HepG2 (cell line): ENCODE results near the gene TUBG2. TPM values are rescaled to one million over a fixed set of nuclear protein-coding genes. Genes with fewer than 3 reads are reported as not detected.

Source experiments
- ATF7 ChIP-seq, 2 experiments: fragments of 450-650 bp in 1 of 2; sonication (generic) in 1 of 2; formaldehyde crosslinking in 1 of 2; IDR thresholded peaks; 2 replicates each; pipeline versions ENCODE4 v1.4.0 to v1.6.1; 2016 to 2020; ENCODE audit warnings: antibody characterized with exemption in 1 of 2, mild to moderate bottlenecking in 1 of 2, missing genetic modification reagents in 1 of 2
- BCL6 ChIP-seq: IDR thresholded peaks from 2 replicates; pipeline ENCODE4 v1.6.1; 2016; ENCODE audit warnings: missing genetic modification reagents, missing compliant biosample characterization
- KAT2B ChIP-seq: fragments of 150-350 bp; IDR thresholded peaks from 2 replicates; pipeline ENCODE4 v1.6.1; 2014; ENCODE audit warnings: low read depth, low read length, borderline replicate concordance
- MYC ChIP-seq: sonication (generic); formaldehyde crosslinking; IDR thresholded peaks from 2 replicates; pipeline ENCODE4 v1.9.0; 2021; ENCODE audit warnings: missing genetic modification reagents, borderline replicate concordance
- MYNN ChIP-seq: sonication (generic); formaldehyde crosslinking; IDR thresholded peaks from 2 replicates; pipeline ENCODE4 v1.4.0; 2020; ENCODE audit warnings: mild to moderate bottlenecking, low read depth, missing genetic modification reagents
- NFIB ChIP-seq: sonication (generic); formaldehyde crosslinking; IDR thresholded peaks from 2 replicates; pipeline ENCODE4 v1.9.0; 2021; ENCODE audit warnings: missing genetic modification reagents, mild to moderate bottlenecking, borderline replicate concordance
- PAWR ChIP-seq: sonication (generic); formaldehyde crosslinking; IDR thresholded peaks from 2 replicates; pipeline ENCODE4 v1.4.0; 2020; ENCODE audit warnings: missing genetic modification reagents, mild to moderate bottlenecking, borderline replicate concordance
- POLR2G ChIP-seq: fragments of 200-400 bp; formaldehyde crosslinking; IDR thresholded peaks from 2 replicates; pipeline ENCODE4 v1.6.1; 2018; ENCODE audit warnings: mild to moderate bottlenecking, low read depth, low read length, moderate library complexity
- RAD51 ChIP-seq: fragments of 450-650 bp; IDR thresholded peaks from 2 replicates; pipeline ENCODE4 v1.6.1; 2016; ENCODE audit warnings: borderline replicate concordance
- RELA ChIP-seq: sonication (generic); formaldehyde crosslinking; IDR thresholded peaks from 2 replicates; pipeline ENCODE4 v1.4.0; 2020; ENCODE audit warnings: missing genetic modification reagents
- SIX4 ChIP-seq: sonication (generic); formaldehyde crosslinking; IDR thresholded peaks from 2 replicates; pipeline ENCODE4 v1.4.0; 2020; ENCODE audit warnings: missing genetic modification reagents
- SKI ChIP-seq: fragments of 450-650 bp; IDR thresholded peaks from one replicate; pipeline ENCODE4 v1.6.1; 2018; ENCODE audit warnings: mild to moderate bottlenecking; ENCODE audit not compliant: partially characterized antibody
- TBL1XR1 ChIP-seq: fragments of 150-350 bp; IDR thresholded peaks from 2 replicates; pipeline ENCODE4 v1.6.1; 2014; ENCODE audit warnings: borderline replicate concordance, low read length; ENCODE audit not compliant: partially characterized antibody
- TMF1 ChIP-seq: sonication (generic); formaldehyde crosslinking; IDR thresholded peaks from 2 replicates; pipeline ENCODE4 v1.8.1; 2022; ENCODE audit warnings: low read depth, missing genetic modification reagents
- ZFP36 ChIP-seq: fragments of 150-350 bp; IDR thresholded peaks from 2 replicates; pipeline ENCODE4 v1.6.1; 2018; ENCODE audit warnings: borderline replicate concordance, low read length, low read depth; ENCODE audit not compliant: partially characterized antibody
- ZNF143 ChIP-seq: sonication (generic); formaldehyde crosslinking; IDR thresholded peaks from 2 replicates; pipeline ENCODE4 v1.4.0; 2020; ENCODE audit warnings: missing genetic modification reagents
- ZNF788 ChIP-seq: sonication (generic); formaldehyde crosslinking; IDR thresholded peaks from 2 replicates; pipeline ENCODE4 v1.5.0; 2020; ENCODE audit warnings: mild to moderate bottlenecking, missing genetic modification reagents, borderline replicate concordance
- ZNF839 ChIP-seq: sonication (generic); formaldehyde crosslinking; IDR thresholded peaks from 2 replicates; pipeline ENCODE4 v1.4.0; 2020; ENCODE audit warnings: missing genetic modification reagents, mild to moderate bottlenecking, borderline replicate concordance
- polyA plus RNA-seq, 8 experiments: library from polyadenylated mRNA; depleted of rRNA in 3 of 8; stranded (reverse) in 7 of 8; unstranded in 1 of 8; fragments of >200 nt; fragmentation: Illumina TruSeq in 4 of 8; extraction: Trizol in 4 of 8; gene quantifications; 2 replicates each; pipeline versions ENCODE4 v1.2.1 to v1.2.3, GENCODE V29; 2011 to 2016; ENCODE audit warnings: low read depth in 4 of 8, missing spikeins in 1 of 8, mixed read lengths in 1 of 8; ENCODE audit not compliant: insufficient read depth in 1 of 8
- total RNA-seq, 5 experiments: library from RNA; depleted of rRNA; stranded (reverse); fragments of >200 nt; fragmentation: Illumina TruSeq; extraction: Trizol; gene quantifications; 2 replicates each; pipeline ENCODE4 v1.2.3, GENCODE V29; 2016; ENCODE audit warnings: low read depth in 1 of 5
- TF ChIP-seq, protein P1 (sequence below): sonication (generic); formaldehyde crosslinking; IDR thresholded peaks from 2 replicates; pipeline ENCODE4 v1.8.0; 2022; ENCODE audit warnings: mild to moderate bottlenecking, missing genetic modification reagents
- TF ChIP-seq, protein P2 (sequence below): sonication (generic); formaldehyde crosslinking; IDR thresholded peaks from 2 replicates; pipeline ENCODE4 v1.8.1; 2023; ENCODE audit warnings: mild to moderate bottlenecking, inconsistent platforms, moderate library complexity, missing genetic modification reagents, borderline replicate concordance
- TF ChIP-seq, protein P3 (sequence below): IDR thresholded peaks from 2 replicates; pipeline ENCODE4 v1.6.1; 2016; ENCODE audit warnings: missing genetic modification reagents, missing compliant biosample characterization
- TF ChIP-seq, protein P4 (sequence below): sonication (generic); formaldehyde crosslinking; IDR thresholded peaks from 2 replicates; pipeline ENCODE4 v1.8.0; 2022; ENCODE audit warnings: missing genetic modification reagents, mild to moderate bottlenecking, inconsistent platforms, borderline replicate concordance
- TF ChIP-seq, protein P5 (sequence below): sonication (generic); formaldehyde crosslinking; IDR thresholded peaks from 2 replicates; pipeline ENCODE4 v1.5.0; 2020; ENCODE audit warnings: missing genetic modification reagents

TUBG2 gene
- total and polyA plus RNA-seq, 2 of the 13 experiments (the other 11 are each of a cell fraction or from before 2014, with no cell fraction given) = 16.0 to 42.3 TPM

DNA sequence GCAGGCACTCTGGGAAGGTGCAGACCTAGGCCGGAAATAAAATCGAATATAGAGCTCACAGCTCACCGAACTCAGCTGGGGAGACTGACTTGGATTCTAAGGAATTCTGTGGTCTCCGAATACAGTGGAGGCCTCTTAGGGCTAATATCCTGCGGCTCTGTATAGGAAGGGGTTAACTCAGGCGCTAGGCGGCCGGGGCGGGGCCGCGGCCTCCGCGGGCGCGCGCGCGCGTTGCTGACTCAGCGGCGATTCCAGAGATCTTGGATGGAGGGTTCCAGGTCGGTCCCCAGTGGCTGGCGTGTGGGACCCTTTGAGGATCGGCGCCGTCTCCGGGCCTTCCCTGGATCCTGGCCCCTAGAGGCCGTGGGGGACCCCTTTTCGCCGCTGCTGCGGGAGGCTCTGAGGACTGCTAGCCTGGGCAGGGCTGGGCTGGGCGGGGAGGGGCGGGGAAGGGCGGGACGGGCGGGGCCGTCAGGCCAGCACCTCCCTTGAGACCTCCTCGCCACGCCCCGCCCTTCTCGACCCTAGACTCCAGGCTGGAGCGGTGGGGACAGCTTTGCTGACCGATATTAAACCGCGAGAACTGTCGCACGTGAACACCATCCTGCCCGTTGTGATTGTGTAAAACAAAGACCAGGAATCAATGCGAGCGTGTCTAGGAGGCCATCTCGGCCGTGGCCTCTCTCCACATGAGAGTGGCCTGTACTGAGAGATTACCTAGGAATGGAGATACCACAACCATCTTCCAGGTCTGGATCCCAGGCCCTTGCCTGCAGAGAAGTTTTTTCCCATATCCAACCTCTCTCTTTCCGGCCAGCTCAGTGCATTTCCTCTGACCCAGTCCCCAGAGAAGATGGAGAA, 19.1 kb downstream of the TUBG2 start (continued):
- TF ChIP-seq POLR2G (peak; percentile 93), PAWR (no peak), ZNF143 (CRISPR knock-in tag) (peak; percentile 70), MYC (CRISPR knock-in tag) (peak; percentile 90), BCL6 (CRISPR knock-in tag) (peak; percentile 85), TBL1XR1 (no peak), ATF7 (IDR thresholded peaks at IDR 0.05) (no peak), ATF7 (CRISPR knock-in tag; IDR thresholded peaks at IDR 0.05) (no peak), NFIB (CRISPR knock-in tag) (no peak), ZFP36 (no peak), MYNN (no peak), KAT2B (no peak), ZNF788 (CRISPR knock-in tag) (peak; percentile 81; the same call in 1 of the 2 replicates), ZNF839 (CRISPR knock-in tag) (no peak), RELA (peak; percentile 73; the same call in 1 of the 2 replicates), SKI (peak; percentile 44), SIX4 (CRISPR knock-in tag) (no peak; the same call in 1 of the 2 replicates), RAD51 (no peak), TMF1 (CRISPR knock-in tag) (peak; percentile 40; the same call in 1 of the 2 replicates)
- TF ChIP-seq, protein P1, sequence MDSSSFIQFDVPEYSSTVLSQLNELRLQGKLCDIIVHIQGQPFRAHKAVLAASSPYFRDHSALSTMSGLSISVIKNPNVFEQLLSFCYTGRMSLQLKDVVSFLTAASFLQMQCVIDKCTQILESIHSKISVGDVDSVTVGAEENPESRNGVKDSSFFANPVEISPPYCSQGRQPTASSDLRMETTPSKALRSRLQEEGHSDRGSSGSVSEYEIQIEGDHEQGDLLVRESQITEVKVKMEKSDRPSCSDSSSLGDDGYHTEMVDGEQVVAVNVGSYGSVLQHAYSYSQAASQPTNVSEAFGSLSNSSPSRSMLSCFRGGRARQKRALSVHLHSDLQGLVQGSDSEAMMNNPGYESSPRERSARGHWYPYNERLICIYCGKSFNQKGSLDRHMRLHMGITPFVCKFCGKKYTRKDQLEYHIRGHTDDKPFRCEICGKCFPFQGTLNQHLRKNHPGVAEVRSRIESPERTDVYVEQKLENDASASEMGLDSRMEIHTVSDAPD (CRISPR knock-in tag) = no peak
- TF ChIP-seq, protein P2, sequence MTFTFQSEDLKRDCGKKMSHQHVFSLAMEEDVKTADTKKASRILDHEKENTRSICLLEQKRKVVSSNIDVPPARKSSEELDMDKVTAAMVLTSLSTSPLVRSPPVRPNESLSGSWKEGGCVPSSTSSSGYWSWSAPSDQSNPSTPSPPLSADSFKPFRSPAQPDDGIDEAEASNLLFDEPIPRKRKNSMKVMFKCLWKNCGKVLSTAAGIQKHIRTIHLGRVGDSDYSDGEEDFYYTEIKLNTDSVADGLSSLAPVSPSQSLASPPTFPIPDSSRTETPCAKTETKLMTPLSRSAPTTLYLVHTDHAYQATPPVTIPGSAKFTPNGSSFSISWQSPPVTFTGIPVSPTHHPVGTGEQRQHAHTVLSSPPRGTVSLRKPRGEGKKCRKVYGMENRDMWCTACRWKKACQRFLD = no peak
- TF ChIP-seq, protein P3, sequence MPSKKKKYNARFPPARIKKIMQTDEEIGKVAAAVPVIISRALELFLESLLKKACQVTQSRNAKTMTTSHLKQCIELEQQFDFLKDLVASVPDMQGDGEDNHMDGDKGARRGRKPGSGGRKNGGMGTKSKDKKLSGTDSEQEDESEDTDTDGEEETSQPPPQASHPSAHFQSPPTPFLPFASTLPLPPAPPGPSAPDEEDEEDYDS (CRISPR knock-in tag) = peak; percentile 81
- TF ChIP-seq, protein P4, sequence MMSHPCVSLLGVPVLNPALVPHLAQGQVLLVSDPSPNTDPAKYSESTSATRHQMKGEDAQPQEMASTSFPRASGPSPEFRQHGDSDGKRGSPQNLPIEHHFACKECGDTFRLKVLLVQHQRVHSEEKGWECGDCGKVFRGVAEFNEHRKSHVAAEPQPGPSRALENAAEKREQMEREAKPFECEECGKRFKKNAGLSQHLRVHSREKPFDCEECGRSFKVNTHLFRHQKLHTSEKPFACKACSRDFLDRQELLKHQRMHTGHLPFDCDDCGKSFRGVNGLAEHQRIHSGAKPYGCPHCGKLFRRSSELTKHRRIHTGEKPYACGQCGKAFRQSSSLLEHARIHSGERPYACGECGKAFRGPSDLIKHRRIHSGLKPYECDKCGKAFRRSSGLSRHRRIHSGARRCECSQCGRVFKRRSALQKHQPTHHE = no peak
- TF ChIP-seq, protein P5, sequence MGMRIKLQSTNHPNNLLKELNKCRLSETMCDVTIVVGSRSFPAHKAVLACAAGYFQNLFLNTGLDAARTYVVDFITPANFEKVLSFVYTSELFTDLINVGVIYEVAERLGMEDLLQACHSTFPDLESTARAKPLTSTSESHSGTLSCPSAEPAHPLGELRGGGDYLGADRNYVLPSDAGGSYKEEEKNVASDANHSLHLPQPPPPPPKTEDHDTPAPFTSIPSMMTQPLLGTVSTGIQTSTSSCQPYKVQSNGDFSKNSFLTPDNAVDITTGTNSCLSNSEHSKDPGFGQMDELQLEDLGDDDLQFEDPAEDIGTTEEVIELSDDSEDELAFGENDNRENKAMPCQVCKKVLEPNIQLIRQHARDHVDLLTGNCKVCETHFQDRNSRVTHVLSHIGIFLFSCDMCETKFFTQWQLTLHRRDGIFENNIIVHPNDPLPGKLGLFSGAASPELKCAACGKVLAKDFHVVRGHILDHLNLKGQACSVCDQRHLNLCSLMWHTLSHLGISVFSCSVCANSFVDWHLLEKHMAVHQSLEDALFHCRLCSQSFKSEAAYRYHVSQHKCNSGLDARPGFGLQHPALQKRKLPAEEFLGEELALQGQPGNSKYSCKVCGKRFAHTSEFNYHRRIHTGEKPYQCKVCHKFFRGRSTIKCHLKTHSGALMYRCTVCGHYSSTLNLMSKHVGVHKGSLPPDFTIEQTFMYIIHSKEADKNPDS = no peak
